Neutrophil (primary cell): ENCODE measurements around the gene ZNF575.

Source experiments
- H3K27ac ChIP-seq: fragments of 200-600 bp; sonication (generic); 2 replicates; pipeline ENCODE4 v1.5.1; 2016; ENCODE audit warnings: mild to moderate bottlenecking, moderate library complexity
- H3K27me3 ChIP-seq: fragments of 200-600 bp; sonication (generic); 2 replicates; pipeline ENCODE4 v1.6.0; 2016; ENCODE audit warnings: mild to moderate bottlenecking
- H3K36me3 ChIP-seq: fragments of 200-600 bp; sonication (generic); 2 replicates; pipeline ENCODE4 v1.5.1; 2017
- H3K4me1 ChIP-seq, 2 experiments: fragments of 200-600 bp in 1 of 2; sonication (generic) in 1 of 2; 1 replicate in 1 of 2; 2 replicates in 1 of 2; pipeline versions ENCODE4 v1.5.1 to v1.6.1; 2013 to 2016; ENCODE audit warnings: low read depth in 1 of 2, low read length in 1 of 2, mild to moderate bottlenecking in 1 of 2, moderate library complexity in 1 of 2; ENCODE audit not compliant: control insufficient read depth in 1 of 2, insufficient read depth in 1 of 2
- H3K4me3 ChIP-seq, 2 experiments: fragments of 200-600 bp in 1 of 2; sonication (generic) in 1 of 2; 1 replicate in 1 of 2; 2 replicates in 1 of 2; pipeline ENCODE4 v1.5.1; 2013 to 2016; ENCODE audit warnings: low read depth in 1 of 2, low read length in 1 of 2, mild to moderate bottlenecking in 1 of 2, moderate library complexity in 1 of 2
- H3K9me3 ChIP-seq: fragments of 200-600 bp; sonication (generic); 2 replicates; pipeline ENCODE4 v1.5.1; 2016
- TF ChIP-seq, protein P1 (sequence below): fragments of 200-600 bp; sonication (generic); IDR thresholded peaks from 2 replicates; pipeline ENCODE4 v1.5.1; 2016; ENCODE audit warnings: antibody characterized with exemption

ZNF575 gene

DNA sequence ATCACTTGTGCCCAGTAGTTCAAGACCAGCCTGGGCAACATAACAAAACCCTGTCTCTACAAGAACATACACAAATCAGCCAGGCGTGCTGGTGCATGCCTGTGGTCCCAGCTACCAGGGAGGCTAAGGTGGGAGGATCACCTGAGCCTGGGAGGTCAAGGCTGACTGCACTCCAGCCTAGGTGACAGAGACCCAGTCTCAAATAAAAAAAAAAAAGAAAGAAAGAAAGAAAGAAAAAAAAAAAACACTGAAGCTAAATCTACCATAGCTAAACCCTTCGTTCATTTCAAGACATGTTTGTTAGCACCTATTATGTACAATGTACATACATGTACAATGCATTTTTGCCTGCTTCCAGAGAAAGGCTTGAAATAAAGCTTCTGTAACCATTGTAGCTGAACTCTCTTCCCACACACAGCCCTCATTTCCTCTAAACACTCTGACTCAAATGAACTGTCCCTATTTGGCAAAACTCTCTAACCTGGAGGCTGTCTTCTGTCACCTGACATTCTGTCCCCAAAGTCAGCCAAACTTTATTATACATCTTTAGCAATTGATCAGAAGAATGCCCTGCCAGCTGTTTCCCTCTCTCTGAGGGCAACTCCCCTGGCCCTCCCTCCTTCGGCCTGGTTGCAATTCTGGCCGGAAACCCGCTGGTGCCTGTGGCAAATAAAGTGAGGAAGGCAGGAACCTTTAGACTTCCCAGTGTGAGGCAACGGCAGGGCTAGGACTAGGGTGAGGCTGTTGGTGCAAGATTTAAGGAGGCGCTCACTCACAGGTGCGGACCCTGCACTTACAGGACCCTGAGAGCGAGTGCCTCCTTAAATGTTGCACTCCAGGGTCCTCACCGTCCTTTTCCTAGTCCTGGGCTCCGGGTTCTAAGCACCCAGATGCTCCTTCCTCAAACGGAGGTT, 7.8 kb upstream of the ZNF575 start:
- Histone ChIP-seq H3K4me1 (peaks cover 37 to 44% of the 10 kb centered on the region in 2 experiments), H3K36me3 (no peaks in the 10 kb centered on the region), H3K27ac (peak overlapping the region; percentile 65), H3K4me3 (peak overlapping the region; percentile 76 to 86), H3K27me3 (no peaks in the 10 kb centered on the region), H3K9me3 (no peaks in the 10 kb centered on the region)
- TF ChIP-seq, protein P1, sequence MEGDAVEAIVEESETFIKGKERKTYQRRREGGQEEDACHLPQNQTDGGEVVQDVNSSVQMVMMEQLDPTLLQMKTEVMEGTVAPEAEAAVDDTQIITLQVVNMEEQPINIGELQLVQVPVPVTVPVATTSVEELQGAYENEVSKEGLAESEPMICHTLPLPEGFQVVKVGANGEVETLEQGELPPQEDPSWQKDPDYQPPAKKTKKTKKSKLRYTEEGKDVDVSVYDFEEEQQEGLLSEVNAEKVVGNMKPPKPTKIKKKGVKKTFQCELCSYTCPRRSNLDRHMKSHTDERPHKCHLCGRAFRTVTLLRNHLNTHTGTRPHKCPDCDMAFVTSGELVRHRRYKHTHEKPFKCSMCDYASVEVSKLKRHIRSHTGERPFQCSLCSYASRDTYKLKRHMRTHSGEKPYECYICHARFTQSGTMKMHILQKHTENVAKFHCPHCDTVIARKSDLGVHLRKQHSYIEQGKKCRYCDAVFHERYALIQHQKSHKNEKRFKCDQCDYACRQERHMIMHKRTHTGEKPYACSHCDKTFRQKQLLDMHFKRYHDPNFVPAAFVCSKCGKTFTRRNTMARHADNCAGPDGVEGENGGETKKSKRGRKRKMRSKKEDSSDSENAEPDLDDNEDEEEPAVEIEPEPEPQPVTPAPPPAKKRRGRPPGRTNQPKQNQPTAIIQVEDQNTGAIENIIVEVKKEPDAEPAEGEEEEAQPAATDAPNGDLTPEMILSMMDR: no peak

DNA sequence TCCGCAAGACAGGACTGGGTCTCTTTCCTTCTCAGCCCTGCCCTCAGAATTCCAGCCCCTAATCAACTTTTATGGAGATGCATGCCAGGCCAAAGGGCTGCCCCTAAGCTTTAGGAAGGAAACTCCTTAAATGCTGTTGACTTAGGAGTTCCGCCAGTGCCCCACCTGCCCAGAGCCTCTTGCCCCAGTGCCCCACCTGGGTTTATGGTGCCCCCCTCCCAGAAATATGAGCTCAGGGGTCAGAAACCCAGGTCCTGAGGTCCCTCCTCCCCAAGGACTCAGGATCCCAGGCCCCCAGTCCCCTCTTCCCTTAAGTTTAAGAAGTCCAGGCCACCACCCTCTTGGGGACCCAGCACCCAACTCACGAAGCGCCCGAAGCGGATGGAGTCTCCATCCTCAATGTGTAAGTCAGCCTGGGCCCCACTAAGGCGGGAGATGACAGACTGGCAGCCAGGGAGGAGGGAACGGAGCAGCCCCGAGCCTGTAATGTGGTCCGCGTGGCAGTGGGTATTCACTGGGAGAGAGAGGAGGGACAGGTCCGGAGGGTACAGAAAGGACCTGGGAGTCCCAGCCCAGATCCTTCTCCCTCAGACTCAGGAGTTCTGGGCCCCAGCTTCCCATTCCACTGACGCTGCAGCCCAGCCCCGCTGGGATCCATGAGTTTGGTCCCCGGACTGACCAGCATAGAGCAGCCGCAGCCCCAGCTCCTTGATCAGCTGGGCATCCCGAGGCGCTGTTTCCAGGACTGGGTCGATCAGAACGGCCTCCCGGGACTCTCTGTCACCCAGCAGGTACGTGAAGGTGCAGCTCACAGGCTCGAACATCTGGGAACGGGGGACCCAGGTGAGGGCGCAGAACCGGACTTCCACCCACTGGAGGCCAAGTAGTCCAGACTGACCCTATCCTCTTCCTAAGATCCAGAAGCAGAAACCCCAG, 6.9 kb upstream of the ZNF575 start:
- no peaks in the 10 kb centered on the region for H3K27me3 ChIP-seq

DNA sequence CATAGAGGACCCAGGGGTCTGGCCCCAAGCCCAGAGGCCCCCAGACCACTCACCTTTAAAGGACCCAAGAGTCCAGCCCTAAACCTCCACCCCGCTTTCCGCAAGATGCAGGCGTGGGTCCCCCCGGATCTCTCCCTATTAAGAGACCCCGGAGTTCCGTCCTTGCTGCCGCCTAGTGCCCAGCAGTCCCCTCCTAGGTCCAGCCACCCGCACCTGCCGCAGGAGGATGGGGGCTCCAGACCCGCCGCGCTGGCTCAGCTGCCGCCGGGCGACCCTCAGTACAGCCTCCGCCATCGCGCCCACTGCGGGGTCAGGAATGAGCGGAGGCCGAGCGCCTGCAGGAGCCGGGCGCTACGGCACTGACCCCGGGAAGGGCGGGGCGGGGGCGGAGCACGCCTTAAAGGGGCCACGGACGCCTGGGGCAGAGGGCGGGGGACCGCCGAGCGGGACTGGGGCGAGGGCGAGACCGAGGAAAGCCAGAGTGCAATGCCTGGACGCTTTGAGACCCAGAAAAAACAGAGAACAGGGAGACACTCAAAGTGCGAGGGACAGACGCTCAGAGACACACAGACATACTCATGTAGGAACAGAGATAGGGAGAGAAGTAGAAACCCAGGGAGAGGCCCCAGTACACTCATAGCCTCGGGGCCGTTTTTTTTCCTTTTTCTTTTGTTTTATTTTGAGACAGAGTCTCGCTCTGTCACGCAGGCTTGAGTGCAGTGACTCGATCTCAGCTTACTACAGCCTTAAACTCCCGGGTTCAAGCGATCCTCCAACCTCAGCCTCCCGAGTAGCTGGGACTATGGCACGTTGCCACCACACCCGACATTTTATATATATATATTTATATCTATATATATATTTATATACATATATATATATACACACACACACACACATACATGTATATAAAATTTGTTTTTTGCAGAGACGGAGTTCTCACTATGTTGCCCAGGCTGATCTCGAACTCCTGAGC, 5.8 kb upstream of the ZNF575 start, which contains the start of gene ETHE1:
Gene ETHE1 (minus strand): TSS at position 318 of the 976 bp plus-strand sequence. CDS start 24 bp downstream, at position 294.
- TF ChIP-seq, protein P1: no peak
- Histone ChIP-seq H3K4me3 (peak within 1 kb of the TSS; percentile 76 to 86), H3K36me3 (no peaks in the 10 kb centered on the region), H3K27ac (peak within 1 kb of the TSS; percentile 65), H3K27me3 (no peaks in the 10 kb centered on the region), H3K9me3 (no peaks in the 10 kb centered on the region), H3K4me1 (peaks cover 30 to 32% of the 10 kb centered on the region in 2 experiments)

More for the DNA sequence above, 6.9 kb upstream of the ZNF575 start:
- Histone ChIP-seq H3K4me1 (peaks cover 29 to 34% of the 10 kb centered on the region in 2 experiments), H3K36me3 (no peaks in the 10 kb centered on the region), H3K4me3 (peak overlapping the region; percentile 76 to 86), H3K27ac (peak overlapping the region; percentile 65), H3K9me3 (no peaks in the 10 kb centered on the region)
- TF ChIP-seq, protein P1: no peak

DNA sequence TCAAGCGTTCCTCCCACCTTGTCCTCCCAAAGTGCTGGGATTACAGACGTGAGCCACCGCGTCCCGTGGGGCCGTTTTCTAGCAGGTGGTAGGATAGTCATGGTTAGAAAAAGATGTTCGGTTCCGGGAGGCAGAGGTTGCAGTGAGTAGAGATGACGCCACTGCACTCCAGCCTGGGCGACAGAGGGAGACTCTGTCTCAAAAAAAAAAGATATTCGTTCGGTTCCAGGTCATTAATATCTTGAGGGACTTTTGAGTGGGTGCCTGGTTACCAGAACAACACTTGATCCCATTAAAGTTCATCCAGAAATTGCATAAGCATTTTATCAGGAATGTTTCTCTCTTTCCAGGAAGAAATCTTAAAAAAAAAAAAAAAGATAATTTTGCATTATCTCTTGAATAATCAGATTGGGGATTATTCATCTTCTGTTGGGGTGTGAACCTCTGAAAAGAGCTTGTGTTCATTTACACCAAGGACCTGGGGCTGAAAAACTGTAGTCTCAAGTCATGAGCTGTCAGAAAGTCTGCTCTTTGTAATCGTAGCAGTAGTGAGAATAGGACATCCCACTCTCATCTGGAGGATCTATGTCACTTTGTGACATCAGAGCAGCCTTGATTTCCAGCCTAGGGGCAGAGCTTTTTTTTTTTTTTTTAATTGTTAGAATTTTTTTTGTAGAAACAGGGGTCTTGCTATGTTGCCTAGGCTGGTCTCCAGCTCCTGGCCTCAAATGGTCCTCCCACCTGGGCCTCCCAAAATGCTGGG, 4.9 kb upstream of the ZNF575 start:
- Histone ChIP-seq H3K9me3 (no peaks in the 10 kb centered on the region), H3K36me3 (no peaks in the 10 kb centered on the region), H3K4me3 (no peak overlapping the region), H3K27ac (no peak overlapping the region), H3K27me3 (no peaks in the 10 kb centered on the region), H3K4me1 (peaks cover 39 to 41% of the 10 kb centered on the region in 2 experiments)
- TF ChIP-seq, protein P1: no peak
